BE2C (cell line): ENCODE results near the gene PADI1.

Source experiments
- DNase-seq: peaks from one replicate; pipeline ENCODE4 v3.0.0-alpha.2; 2020
- H3K27me3 ChIP-seq: fragments of 250-450 bp; sonication (Bioruptor Pico); 2 replicates; pipeline ENCODE4 v1.5.1; 2020; ENCODE audit warnings: mild to moderate bottlenecking
- H3K36me3 ChIP-seq: fragments of 250-450 bp; sonication (Bioruptor Pico); 2 replicates; pipeline ENCODE4 v1.5.1; 2020; ENCODE audit warnings: mild to moderate bottlenecking
- H3K4me1 ChIP-seq: fragments of 250-450 bp; sonication (Bioruptor Pico); 2 replicates; pipeline ENCODE4 v1.5.1; 2020
- H3K4me3 ChIP-seq: 2 replicates; pipeline ENCODE4 v1.5.1; 2011; ENCODE audit warnings: low read depth, low read length
- H3K9me3 ChIP-seq: fragments of 250-450 bp; sonication (Bioruptor Pico); 2 replicates; pipeline ENCODE4 v1.5.1; 2020
- TF ChIP-seq, protein P1 (sequence below): IDR thresholded peaks from 2 replicates; pipeline ENCODE4 v1.5.1; 2012; ENCODE audit warnings: mild to moderate bottlenecking, low read depth, low read length

PADI1 gene

DNA sequence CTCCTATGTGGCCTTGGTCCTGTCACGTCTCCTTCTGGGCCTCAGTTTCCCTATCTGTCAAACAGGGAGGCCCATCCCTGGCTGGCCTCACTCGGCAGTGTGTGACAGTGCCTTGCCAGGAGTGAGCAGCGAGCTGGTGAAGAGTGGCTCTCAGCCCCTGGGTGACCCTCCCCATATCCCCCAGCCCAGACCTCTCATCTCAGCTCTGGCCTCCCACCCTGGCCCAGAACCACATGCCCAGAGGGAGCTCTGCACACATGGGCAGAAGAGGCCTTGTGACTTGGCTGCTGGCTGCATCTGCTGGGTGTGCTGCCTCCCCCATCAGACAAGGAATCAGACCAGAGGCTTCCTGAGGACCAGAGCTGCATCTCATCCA, 19.5 kb upstream of the PADI1 start:
- H3K9me3 ChIP-seq, result no peaks in the 10 kb centered on the region
- TF ChIP-seq, protein P1, sequence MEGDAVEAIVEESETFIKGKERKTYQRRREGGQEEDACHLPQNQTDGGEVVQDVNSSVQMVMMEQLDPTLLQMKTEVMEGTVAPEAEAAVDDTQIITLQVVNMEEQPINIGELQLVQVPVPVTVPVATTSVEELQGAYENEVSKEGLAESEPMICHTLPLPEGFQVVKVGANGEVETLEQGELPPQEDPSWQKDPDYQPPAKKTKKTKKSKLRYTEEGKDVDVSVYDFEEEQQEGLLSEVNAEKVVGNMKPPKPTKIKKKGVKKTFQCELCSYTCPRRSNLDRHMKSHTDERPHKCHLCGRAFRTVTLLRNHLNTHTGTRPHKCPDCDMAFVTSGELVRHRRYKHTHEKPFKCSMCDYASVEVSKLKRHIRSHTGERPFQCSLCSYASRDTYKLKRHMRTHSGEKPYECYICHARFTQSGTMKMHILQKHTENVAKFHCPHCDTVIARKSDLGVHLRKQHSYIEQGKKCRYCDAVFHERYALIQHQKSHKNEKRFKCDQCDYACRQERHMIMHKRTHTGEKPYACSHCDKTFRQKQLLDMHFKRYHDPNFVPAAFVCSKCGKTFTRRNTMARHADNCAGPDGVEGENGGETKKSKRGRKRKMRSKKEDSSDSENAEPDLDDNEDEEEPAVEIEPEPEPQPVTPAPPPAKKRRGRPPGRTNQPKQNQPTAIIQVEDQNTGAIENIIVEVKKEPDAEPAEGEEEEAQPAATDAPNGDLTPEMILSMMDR, result no peak
- DNase-seq, result no peak
- no peaks in the 10 kb centered on the region for H3K27me3 ChIP-seq
- H3K4me1 ChIP-seq, result no peaks in the 10 kb centered on the region
- H3K36me3 ChIP-seq, result no peaks in the 10 kb centered on the region
- H3K4me3 ChIP-seq, result no peak overlapping the region

DNA sequence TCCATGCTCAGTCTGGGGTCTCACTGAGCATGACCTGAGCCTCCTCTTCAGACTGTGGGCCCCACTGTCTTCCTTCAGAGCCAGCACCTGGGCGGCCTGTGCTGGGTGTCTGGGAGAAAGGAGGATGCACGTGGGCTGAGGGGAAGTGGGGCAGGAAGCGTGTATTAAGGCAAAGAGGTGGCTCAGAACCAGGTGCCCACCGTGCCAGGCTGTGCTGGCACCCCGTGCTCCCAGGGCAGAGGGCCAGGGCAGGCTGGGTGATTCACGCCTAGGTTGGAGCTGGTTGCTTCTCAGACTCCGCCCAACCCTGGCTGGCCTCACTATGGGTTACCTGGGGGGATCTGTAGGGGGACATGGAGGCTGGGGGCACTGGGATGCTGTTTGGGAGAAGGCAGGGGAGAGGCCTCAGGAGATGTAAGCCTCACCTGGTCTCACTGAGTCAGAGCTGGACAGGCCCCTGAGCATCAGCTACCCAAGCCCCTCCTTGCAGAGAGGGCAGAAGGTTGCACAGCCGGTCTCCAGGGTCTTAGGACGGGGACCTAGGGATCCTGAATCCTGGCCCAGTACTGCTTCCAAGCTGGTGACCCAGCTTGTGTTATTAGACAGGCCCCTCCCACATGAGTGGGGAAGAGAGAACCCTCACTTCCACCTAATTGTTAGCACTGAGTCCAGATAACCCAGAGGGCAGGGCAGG, 18.6 kb upstream of the PADI1 start:
- no peak for DNase-seq
- Histone ChIP-seq H3K27me3 (no peaks in the 10 kb centered on the region), H3K4me3 (no peak overlapping the region), H3K4me1 (no peaks in the 10 kb centered on the region), H3K36me3 (no peaks in the 10 kb centered on the region), H3K9me3 (no peaks in the 10 kb centered on the region)
- TF ChIP-seq, protein P1, result no peak

DNA sequence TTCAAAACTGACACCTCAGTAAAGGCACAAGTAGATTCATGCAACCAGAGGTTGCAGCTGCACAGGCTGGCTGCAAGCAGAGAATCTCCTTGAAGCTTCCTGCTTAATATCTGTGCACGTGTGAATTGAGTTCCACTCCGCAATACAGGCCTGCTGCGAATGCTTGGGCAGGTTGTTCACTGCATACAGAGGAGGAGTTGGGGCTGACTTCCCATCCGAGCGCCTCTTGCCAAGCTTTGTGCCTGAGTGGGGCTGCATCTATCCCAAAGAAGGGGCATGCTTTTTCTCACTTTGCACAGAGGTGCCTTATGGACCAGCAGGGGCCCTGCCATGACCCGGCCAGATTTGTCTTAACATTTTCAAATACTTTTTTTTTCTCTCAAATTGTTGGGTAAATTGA, 17.9 kb upstream of the PADI1 start:
- no peak for DNase-seq
- H3K4me3 ChIP-seq, result no peak overlapping the region
- H3K4me1 ChIP-seq, result no peaks in the 10 kb centered on the region
- TF ChIP-seq, protein P1, result no peak
- H3K9me3 ChIP-seq, result no peaks in the 10 kb centered on the region
- H3K27me3 ChIP-seq, result no peaks in the 10 kb centered on the region
- H3K36me3 ChIP-seq, result no peaks in the 10 kb centered on the region

DNA sequence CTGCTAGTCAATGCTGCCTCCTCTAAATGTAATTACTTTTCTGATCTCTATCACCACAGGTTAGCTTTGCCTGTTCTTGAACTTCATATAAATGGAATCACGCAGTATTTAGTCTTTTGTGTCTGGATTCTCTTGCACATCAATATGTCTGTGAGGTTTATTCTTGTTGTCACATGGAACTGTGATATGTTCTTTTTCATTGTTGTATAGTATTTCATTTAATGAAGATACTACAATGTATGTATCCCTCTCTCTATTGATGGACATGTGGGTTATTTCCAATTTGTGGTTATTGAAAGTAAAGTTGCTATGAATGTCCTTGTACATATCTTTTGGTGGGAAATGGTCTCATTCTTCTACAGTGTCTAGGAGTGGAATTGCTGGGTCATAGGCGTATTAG, 16.7 kb upstream of the PADI1 start:
- no peaks in the 10 kb centered on the region for H3K27me3 ChIP-seq
- DNase-seq, result no peak
- H3K4me3 ChIP-seq, result no peak overlapping the region
- no peaks in the 10 kb centered on the region for H3K9me3 ChIP-seq
- TF ChIP-seq, protein P1, result no peak
- no peaks in the 10 kb centered on the region for H3K4me1 ChIP-seq
- no peaks in the 10 kb centered on the region for H3K36me3 ChIP-seq

DNA sequence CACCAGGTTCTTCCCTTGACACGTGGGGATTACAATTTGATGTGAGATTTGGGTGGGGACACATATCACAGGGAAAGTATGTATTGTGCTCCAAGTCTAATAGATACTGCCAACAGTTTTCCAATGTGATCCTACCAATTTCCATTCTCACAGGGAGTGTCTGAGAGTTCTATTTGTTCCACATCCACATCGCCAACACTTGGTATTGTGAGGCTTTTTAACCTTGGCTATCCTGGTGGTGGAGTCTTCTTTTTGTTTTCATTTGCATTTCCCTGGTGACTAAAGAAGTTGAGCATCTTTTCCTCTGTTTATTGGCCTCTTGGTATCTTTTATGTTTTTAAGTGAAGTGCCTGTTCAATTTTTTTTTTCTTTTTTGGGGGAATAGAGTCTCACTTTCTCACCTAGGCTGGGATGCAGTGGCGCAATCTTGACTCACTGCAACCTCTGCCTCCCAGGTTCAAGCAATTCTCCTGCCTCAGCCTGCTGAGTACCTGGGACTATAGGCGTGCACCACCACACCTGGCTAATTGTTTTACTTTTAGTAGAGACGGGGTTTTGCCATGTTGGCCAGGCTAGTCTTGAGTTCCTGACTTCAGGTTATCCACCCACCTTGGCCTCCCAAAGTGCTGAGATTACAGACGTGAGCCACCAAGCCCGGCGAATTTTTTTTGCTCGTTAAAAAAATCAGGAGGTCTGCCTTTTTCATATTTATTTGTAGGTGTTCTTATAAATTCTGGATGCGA, 15.9 kb upstream of the PADI1 start:
- Histone ChIP-seq H3K4me3 (no peak overlapping the region), H3K9me3 (no peaks in the 10 kb centered on the region), H3K4me1 (no peaks in the 10 kb centered on the region), H3K27me3 (no peaks in the 10 kb centered on the region), H3K36me3 (no peaks in the 10 kb centered on the region)
- no peak for DNase-seq
- TF ChIP-seq, protein P1, result no peak

DNA sequence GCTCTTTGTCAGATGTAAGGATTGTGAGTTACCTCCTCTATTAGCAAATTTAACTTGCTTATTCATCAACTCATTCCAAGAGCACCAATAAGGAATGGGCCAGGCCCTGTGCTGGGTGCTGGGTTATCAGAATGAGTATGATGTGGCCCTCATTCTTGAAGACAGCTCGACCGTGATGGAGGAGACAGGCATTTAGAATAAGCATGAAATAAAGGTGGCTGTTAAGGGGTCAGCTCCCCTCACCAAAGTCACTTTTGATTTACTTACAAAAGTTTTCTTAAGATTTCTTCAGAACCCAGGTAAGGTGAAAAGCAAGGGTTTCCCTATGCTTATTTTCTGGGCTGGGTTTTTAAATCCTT, 15.3 kb upstream of the PADI1 start:
- no peak for DNase-seq
- TF ChIP-seq, protein P1, result no peak
- Histone ChIP-seq H3K4me3 (no peak overlapping the region), H3K27me3 (no peaks in the 10 kb centered on the region), H3K36me3 (no peaks in the 10 kb centered on the region), H3K9me3 (no peaks in the 10 kb centered on the region), H3K4me1 (no peaks in the 10 kb centered on the region)
